GM18519 (cell line): ENCODE results near the gene STN1.

Experiments used
- ATAC-seq: cut with Tn5 transposase; IDR thresholded peaks from one replicate; pipeline ENCODE4 v1.9.1; 2021; ENCODE audit warnings: mild to moderate bottlenecking, moderate library complexity; ENCODE audit not compliant: unreplicated experiment, low FRiP score

STN1 gene, protein sequence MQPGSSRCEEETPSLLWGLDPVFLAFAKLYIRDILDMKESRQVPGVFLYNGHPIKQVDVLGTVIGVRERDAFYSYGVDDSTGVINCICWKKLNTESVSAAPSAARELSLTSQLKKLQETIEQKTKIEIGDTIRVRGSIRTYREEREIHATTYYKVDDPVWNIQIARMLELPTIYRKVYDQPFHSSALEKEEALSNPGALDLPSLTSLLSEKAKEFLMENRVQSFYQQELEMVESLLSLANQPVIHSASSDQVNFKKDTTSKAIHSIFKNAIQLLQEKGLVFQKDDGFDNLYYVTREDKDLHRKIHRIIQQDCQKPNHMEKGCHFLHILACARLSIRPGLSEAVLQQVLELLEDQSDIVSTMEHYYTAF

DNA sequence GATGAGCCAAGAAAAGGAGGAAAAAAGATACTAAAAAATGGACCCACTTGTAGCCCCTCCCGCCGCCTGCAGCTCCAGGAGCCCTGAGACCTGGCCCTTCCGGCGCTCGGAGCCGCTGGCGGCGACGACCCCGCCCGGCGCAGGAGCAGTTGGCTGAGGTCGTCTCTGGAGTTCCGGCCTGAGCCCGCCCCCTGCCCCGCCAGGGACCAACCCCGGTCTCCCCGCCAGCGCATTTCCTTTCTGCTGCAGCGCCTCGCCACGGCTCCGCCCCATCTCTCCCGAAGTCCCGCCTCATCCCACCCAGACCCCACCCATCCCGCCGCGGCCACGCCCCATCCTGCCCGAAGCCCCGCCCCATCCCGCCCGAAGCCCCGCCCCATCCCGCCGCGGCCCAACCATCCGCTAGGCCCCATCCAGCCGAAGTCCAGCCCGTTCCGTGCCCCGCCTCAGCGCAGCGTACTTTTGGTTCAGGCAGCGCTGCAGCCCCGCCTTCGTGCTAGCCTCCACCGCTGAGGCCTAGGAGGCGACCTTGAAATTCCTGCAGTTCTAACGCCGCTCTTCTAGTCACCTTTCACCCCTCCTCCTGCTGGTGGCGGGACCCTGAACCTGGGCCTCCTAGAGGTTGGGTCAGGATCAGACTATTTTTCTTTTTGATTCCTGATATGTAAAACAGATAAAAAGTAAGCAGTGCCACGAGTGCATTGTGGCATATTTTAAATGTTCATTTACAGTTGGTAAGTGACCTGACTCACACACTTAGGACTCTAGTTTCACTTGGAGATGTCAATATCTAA, at the start of gene STN1:
TSS of gene STN1 (minus strand) at position 132 of the 794 bp plus-strand sequence. CDS start 590 bp downstream, outside the sequence.
- peak; percentile 78 for ATAC-seq

DNA sequence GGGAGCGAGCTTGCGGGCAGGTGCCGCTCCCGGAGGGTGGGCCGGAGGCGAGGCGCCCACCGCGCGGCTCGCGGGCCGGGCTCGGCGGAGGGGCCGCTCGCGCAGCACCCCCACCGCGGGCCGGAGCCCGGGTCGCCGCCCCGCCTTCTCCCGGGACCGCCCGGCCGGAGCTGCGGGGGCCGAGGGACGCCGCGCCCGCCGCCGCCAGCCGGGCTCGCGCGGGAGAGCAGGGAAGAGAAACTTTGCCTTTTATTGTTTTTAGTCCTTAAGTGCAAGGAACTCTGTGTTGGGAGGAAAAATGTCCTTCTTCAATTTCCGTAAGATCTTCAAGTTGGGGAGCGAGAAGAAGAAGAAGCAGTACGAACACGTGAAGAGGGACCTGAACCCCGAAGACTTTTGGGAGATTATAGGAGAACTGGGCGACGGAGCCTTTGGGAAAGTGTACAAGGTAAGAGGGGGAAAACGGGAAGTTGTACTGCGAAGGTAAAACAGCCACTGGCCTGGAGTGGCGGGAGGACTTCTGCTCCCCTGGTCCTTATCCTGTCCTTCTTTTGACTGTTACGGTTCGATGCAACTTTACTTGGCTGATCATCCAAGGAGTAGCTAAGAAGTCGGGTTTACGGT, 49.6 kb upstream of the STN1 start:
- peak; percentile 15 for ATAC-seq

GRCh38 chr10:103966671-103967447, 48.9 kb upstream of the STN1 start, which contains the start of gene SLK:
TSS of gene SLK (plus strand) at chr10:103967140. CDS start at chr10:103967746, 606 bp downstream.
- peak; percentile 62 for ATAC-seq

DNA sequence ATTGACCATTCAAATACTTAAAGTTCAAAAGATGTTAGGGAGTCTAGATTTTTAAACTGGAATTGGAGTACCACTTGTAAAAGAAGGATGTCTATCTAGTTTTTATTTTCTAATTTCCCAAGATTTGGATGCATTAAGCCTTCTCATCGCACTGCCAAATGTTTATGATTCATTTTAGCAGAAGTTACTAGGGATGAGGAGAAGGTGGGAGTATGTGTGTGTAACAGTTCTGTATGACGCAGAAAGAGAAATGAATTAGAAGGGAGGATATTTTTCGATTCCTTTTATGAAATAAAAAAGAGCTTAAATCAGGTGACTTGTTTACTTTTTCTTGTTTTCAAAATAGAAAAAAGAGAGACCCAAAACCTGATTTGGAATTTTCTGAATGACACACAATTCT, 42.1 kb upstream of the STN1 start:
- no peak for ATAC-seq

GRCh38 chr10:103958996-103959395, 41.0 kb upstream of the STN1 start:
- ATAC-seq: no peak

DNA sequence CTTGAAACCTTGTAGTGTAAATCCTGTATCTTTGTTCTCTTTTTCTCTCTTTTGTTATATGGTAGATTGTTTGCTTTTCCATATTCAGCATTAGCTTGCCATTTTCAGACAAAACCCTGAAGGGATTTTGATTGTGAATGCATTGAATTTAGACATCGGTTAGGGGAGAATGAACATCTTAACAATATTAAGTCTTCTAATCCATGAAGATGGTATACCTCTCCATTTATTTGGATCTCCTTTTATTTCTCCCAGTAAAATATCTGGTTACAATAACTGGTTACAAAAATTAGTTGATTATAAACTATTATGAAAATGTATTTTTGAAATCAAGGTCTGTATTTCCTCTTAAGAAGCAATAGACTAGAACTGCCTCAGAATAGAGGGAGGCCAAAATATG, 36.6 kb upstream of the STN1 start:
- ATAC-seq: no peak

GRCh38 chr10:103951942-103952341, 34.0 kb upstream of the STN1 start:
- no peak for ATAC-seq

GRCh38 chr10:103951183-103951582, 33.2 kb upstream of the STN1 start:
- no peak for ATAC-seq

DNA sequence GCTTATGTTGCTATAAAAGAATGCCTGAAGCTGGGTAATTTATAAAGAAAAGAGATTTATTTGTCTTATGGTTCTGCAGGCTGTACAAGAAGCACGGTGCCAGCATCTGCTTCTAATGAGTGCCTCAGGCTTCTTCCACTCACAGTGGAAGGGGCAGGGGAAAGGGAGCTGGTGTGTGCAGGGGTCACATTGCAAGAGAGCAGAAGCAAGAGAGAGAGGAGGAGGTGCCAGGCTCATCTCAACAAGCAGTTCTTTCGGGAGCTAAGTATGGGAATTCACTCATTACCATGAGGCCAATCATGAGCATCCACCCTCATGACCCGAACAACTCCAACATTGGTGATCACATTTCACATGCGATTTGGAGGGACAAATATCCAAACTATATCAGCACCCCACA, 31.7 kb upstream of the STN1 start:
- ATAC-seq: no peak

DNA sequence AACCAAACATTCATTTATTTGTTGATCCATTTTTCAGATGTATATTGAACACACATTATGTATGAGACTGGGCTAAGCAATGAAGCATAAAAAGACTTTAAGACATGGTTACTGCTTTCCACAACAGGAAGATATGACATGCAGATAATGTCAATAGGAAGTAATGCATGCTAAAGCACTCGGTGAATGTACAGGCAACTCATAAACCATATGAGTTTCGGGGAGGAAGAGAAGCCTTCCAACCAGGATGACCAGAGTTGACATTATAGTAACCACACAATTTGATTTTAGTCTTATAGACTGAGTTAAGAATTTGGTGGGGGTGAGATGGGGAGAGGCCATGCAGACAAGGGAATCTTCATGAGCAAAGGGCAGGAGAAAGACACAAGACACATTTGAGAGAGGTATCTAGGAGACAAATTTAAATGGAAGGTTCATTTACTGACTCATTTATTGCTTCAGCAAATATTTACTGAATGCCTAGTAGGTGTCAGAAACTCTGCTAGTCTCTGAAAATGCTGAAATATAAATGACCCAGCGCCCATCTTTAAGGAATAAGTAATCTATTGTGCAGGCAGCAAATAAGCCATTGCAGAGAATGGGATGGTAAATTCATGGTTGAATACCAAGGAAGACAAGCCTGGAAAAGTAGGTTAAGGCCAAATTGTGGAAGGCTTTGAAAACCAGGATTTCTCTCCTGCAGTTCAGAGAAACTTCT, 30.0 kb upstream of the STN1 start:
- ATAC-seq: no peak

GRCh38 chr10:103942866-103943265, 24.9 kb upstream of the STN1 start:
- ATAC-seq: no peak

- no peak for ATAC-seq
Observed at GRCh38 chr10:103941801-103942200, 23.8 kb upstream of the STN1 start.

GRCh38 chr10:103939522-103939921, 21.5 kb upstream of the STN1 start:
- ATAC-seq: no peak

- ATAC-seq: no peak
Observed at GRCh38 chr10:103936022-103936421, 18.0 kb upstream of the STN1 start.

- no peak for ATAC-seq
Observed at GRCh38 chr10:103934308-103934707, 16.3 kb upstream of the STN1 start.

DNA sequence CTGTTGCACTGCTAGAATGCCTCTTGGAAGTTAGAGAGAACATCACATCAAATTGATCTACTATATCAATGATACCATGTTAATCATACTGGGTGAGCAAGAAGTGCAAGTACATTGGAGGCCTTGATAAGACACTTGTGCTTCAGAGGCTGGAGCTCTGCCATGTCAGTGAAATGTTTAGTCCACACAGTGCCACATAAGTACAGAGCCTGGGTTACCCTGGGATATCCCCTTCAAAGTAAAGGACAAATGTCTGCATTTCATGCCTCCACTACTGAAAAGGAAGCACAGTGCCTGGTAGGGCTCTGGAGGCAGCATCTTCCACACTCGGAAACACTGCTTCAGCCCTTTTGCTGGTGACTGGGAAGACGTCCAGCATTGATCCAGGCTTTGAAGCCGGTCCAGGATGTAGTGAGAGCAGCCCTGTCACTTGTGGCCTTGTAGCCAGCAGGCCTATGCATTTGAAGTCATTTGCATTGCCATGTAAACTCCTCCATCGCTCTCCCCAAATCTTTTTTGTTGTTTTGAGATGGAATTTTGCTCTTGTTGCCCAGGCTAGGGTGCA, 15.7 kb upstream of the STN1 start:
- ATAC-seq: no peak

GRCh38 chr10:103932971-103933370, 15.0 kb upstream of the STN1 start:
- ATAC-seq: no peak

GRCh38 chr10:103932271-103932670, 14.3 kb upstream of the STN1 start:
- no peak for ATAC-seq

DNA sequence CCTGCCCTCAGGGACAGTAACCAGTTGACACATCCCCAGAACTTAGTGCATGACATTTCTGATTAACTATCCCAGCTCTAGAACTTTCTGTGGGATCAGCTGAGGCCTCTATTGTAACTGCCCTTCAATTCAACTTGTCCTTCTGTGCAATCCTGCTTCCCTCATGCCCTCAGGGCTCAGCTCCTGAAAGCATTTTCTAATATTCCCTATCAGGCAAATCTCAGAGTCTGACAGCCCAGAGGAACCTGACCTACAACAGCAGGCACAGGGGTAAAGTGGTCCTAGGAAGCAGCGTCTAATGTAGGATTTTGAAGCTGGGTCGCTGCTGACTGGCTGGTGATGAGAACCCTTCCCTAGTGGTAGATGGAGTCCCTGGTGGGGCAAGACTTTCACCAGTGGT, 13.6 kb upstream of the STN1 start:
- no peak for ATAC-seq

- ATAC-seq: no peak
Observed at GRCh38 chr10:103930881-103931280, 12.9 kb upstream of the STN1 start.
